ENCODE data around the gene TAF1D.

The TAF1D gene

GRCh38 chr11:93724089-93724488 lies 17.2 kb downstream of the TAF1D start:
- no peak for TF ChIP-seq CTCF (IDR thresholded peaks at IDR 0.05; ENCODE audit: insufficient read depth, low read depth, low read length, missing control alignments)
- no peak overlapping the region for H3K4me3 ChIP-seq (ENCODE audit: low read depth, low read length)
- DNase-seq (ENCODE audit: low read depth), result no peak

- TF ChIP-seq CTCF (IDR thresholded peaks at IDR 0.05; ENCODE audit: insufficient read depth, low read depth, low read length, missing control alignments), result no peak
- DNase-seq (ENCODE audit: low read depth), result no peak
- H3K4me3 ChIP-seq (ENCODE audit: low read depth, low read length), result no peak overlapping the region
These were observed 20.8 kb downstream of the TAF1D start for GRCh38 chr11:93720522-93720921.

- DNase-seq (ENCODE audit: low read depth), result no peak
- no peak for TF ChIP-seq CTCF (IDR thresholded peaks at IDR 0.05; ENCODE audit: insufficient read depth, low read depth, low read length, missing control alignments)
- no peak overlapping the region for H3K4me3 ChIP-seq (ENCODE audit: low read depth, low read length)
These were observed 22.0 kb downstream of the TAF1D start for GRCh38 chr11:93719310-93719709.

DNA sequence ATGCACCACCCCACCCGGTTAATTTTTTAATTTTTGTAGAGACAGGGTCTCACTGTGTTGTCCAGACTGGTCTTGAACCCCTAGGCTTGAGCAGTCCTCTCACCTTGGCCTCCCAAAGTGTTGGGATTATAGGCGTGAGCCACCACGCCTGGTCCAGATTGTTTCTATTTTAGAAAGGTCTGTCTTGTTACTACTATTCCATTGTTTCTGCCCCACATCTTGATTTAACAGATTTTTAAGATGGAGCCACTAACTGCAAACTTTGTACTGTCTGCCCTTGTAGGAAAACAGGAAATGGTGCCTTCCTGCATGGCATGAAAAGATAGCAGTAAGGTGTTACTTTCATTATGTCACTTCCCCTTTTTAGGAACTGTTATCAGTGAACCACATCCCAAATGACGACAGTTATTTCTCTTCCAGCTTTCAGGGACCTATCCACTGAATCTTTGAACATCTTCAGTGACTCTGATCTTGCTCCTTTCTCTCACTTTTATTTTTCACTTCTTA lies 23.2 kb downstream of the TAF1D start:
- no peak overlapping the region for H3K4me3 ChIP-seq (ENCODE audit: low read depth, low read length)
- no peak for TF ChIP-seq CTCF (IDR thresholded peaks at IDR 0.05; ENCODE audit: insufficient read depth, low read depth, low read length, missing control alignments)
- peak; percentile 71 for DNase-seq (ENCODE audit: low read depth)

DNA sequence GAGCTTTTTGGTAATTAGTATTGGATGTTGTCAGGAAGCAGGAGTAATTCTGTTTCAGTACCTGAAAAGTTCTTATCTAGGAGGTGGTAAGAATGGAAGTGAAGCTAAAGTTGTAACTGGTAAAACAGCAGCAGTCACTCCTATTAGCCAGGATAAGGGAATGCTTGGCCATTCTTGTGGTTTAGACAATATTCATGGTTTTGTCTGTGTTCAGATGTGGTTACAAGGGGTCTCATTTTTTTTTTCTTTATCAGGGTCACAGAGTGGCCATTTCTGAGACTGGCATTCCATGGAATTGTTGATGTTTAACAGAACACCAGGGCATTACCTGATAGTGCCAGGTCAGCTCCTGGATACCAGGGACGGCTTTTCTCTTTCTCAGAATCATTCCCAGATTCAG lies 23.8 kb downstream of the TAF1D start:
- no peak for DNase-seq (ENCODE audit: low read depth)
- TF ChIP-seq CTCF (IDR thresholded peaks at IDR 0.05; ENCODE audit: insufficient read depth, low read depth, low read length, missing control alignments), result no peak
- H3K4me3 ChIP-seq (ENCODE audit: low read depth, low read length), result no peak overlapping the region

DNA sequence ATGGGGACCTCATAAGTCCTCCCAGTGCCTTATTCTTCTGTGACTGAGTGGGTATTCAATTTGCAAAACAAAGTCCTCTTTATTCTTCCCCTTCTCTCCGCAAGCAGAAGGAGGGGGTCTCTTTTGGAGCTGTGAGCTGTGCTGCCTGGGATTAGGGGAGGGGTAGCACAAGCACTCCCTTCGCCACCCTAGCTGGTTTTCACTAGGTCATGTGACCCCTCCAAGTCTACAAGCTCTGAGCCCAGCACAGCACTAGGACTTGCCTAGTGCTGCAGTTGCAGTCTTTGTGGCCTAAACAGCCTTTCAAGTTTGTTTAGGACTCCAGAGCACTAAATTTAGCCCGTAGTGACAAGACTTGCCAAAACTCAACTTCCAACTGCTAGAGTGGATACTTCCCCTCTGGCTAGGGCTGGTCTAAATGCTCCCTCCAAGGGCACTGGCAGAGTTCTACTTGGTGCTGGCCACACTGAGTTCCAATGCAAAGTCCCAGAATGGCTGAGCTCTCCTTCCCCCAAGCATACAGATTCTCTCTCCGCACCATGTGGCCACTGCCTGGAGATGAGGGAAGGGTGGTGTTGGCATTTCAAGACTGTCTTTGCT lies 25.4 kb downstream of the TAF1D start:
- no peak overlapping the region for H3K4me3 ChIP-seq (ENCODE audit: low read depth, low read length)
- DNase-seq (ENCODE audit: low read depth), result no peak
- TF ChIP-seq CTCF (IDR thresholded peaks at IDR 0.05; ENCODE audit: insufficient read depth, low read depth, low read length, missing control alignments), result no peak

DNA sequence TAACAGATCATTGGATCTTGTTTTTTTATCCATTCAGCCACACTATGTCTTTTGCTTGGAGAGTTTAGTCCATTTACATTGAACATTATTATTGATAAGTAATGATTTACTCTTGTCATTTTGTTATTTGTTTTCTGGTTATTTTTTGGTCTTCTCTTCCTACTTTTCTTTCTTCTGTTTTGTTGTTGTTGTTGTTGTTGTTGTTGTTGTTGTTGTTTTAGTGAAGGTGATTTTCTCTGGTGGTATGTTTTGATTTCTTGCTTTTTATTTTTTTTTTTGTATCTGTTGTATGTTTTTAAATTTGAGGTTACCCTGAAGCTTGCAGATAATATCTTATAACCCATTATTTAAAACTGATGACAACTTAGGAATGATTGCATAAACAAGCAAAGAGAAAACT lies 28.6 kb downstream of the TAF1D start:
- H3K4me3 ChIP-seq (ENCODE audit: low read depth, low read length), result no peak overlapping the region

More for the DNA sequence above, 28.6 kb downstream of the TAF1D start:
- no peak for DNase-seq (ENCODE audit: low read depth)
- TF ChIP-seq CTCF (IDR thresholded peaks at IDR 0.05; ENCODE audit: insufficient read depth, low read depth, low read length, missing control alignments), result no peak

Data from GM12865 (cell line).